ENCODE data around the gene RNF175.

RNF175 gene

DNA sequence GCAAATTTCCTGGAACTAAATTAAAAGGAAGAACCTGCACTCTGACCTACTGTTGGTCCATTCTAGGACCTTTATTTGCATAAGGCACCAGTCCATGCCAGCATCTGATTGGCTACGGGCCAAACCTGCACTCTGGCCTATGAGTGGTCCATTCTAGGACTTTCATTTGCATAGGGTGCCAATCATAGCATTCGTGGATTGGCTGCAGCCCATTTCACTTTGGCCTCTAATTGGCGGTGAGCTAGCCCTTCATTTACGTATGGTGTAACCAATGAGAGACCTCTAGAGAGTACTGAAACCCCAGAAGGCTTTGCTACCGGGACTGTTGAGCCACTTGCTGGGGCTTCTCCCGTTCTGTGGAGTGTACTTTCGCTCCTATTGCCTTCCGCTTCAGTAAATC is 6.1 kb upstream of the RNF175 start:
- no peak for DNase-seq (ENCODE audit: low spot score)
- H3K4me3 ChIP-seq: no peak overlapping the region
- no peak overlapping the region for H3K27ac ChIP-seq
- TF ChIP-seq, protein P1, sequence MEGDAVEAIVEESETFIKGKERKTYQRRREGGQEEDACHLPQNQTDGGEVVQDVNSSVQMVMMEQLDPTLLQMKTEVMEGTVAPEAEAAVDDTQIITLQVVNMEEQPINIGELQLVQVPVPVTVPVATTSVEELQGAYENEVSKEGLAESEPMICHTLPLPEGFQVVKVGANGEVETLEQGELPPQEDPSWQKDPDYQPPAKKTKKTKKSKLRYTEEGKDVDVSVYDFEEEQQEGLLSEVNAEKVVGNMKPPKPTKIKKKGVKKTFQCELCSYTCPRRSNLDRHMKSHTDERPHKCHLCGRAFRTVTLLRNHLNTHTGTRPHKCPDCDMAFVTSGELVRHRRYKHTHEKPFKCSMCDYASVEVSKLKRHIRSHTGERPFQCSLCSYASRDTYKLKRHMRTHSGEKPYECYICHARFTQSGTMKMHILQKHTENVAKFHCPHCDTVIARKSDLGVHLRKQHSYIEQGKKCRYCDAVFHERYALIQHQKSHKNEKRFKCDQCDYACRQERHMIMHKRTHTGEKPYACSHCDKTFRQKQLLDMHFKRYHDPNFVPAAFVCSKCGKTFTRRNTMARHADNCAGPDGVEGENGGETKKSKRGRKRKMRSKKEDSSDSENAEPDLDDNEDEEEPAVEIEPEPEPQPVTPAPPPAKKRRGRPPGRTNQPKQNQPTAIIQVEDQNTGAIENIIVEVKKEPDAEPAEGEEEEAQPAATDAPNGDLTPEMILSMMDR (IDR thresholded peaks at IDR 0.05): no peak

DNA sequence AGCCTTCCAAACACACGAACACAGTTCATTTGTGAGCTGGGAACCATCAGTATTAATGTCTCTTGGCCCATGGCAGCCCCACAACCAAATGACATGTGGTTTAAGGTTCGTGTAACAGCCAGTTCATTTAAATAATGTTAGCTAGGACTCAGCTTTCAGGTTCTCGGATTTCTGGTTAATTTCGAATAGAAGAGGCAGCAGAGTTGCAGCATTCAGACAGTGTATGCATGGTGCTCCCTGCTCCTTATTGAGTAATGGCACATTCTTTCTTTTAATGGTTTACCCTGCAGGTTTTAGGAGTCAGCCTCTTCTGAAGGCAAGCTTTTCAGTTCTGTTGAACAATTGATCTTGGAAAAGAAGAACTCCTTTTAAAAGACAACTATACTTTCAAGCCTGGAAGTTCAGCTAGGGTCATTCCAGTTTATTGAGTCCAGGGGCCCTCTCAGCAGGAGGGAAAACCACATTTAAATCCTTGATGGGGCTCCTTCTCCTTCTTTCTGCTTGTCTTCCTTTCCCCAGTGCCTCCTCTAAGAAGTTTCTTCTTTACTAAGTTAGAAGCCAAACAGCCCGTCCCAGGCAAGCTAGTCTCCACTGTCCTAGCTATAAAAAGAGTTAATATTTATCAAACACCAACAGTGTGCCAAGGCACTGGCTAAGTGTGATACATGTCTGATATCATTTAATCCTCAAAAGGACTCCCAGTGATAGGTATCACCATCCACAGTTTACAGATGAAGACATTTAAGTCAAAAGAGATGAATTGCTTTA is 5.0 kb upstream of the RNF175 start:
- DNase-seq (ENCODE audit: low spot score): no peak
- Histone ChIP-seq H3K4me3 (no peak overlapping the region), H3K27ac (no peak overlapping the region)
- TF ChIP-seq, protein P1 (IDR thresholded peaks at IDR 0.05): no peak

- no peak for DNase-seq (ENCODE audit: low spot score)
- no peak overlapping the region for H3K4me3 ChIP-seq
- H3K27ac ChIP-seq: no peak overlapping the region
- TF ChIP-seq, protein P1 (IDR thresholded peaks at IDR 0.05): no peak
These were observed 3.6 kb upstream of the RNF175 start for GRCh38 chr4:153763404-153763803.

- DNase-seq (ENCODE audit: low spot score): no peak
- TF ChIP-seq, protein P1 (IDR thresholded peaks at IDR 0.05): no peak
- H3K4me3 ChIP-seq: peak overlapping the region; percentile 72
- H3K27ac ChIP-seq: no peak overlapping the region
These were observed 977 bp downstream of the RNF175 start for GRCh38 chr4:153758688-153759406.

- Histone ChIP-seq H3K27ac (no peak overlapping the region), H3K4me3 (no peak overlapping the region)
- TF ChIP-seq, protein P1 (IDR thresholded peaks at IDR 0.05): no peak
- no peak for DNase-seq (ENCODE audit: low spot score)
These were observed 1.7 kb downstream of the RNF175 start for GRCh38 chr4:153758136-153758535.

GRCh38 chr4:153757407-153757806 is 2.4 kb downstream of the RNF175 start:
- Histone ChIP-seq H3K4me3 (no peak overlapping the region), H3K27ac (no peak overlapping the region)
- no peak for DNase-seq (ENCODE audit: low spot score)
- TF ChIP-seq, protein P1 (IDR thresholded peaks at IDR 0.05): no peak

GRCh38 chr4:153755186-153755585 is 4.6 kb downstream of the RNF175 start:
- no peak for DNase-seq (ENCODE audit: low spot score)
- Histone ChIP-seq H3K4me3 (no peak overlapping the region), H3K27ac (no peak overlapping the region)
- TF ChIP-seq, protein P1 (IDR thresholded peaks at IDR 0.05): no peak

Measured in coronary artery (tissue), 2 donors.